Tibial nerve (tissue), 4 donors: ENCODE results near the gene PMEL. TPM values are rescaled to one million over a fixed set of nuclear protein-coding genes. Genes with fewer than 3 reads are reported as not detected.
A peak's percentile ranks its signal among the peaks of the same experiment; 100 is the strongest.

Experiments used
- DNase-seq, 2 donors: peaks; one replicate each; pipeline ENCODE4 v3.0.0-alpha.2; 2019; ENCODE audit warnings: low spot score in 2 of 2
- H3K27ac ChIP-seq, 4 donors: fragments of 200-600 bp; sonication (generic) in 3 of 4; one replicate each; pipeline ENCODE4 v1.5.1; 2017 to 2019; ENCODE audit warnings: mild to moderate bottlenecking in 1 of 4
- H3K27me3 ChIP-seq, 2 donors: fragments of 200-600 bp; sonication (generic) in 1 of 2; one replicate each; pipeline versions ENCODE4 v1.5.1 to v1.6.0; 2017 to 2019
- H3K36me3 ChIP-seq, 3 donors: fragments of 200-600 bp; sonication (generic); one replicate each; pipeline ENCODE4 v1.5.1; 2018 to 2019
- H3K4me1 ChIP-seq, 4 donors: fragments of 200-600 bp; sonication (generic) in 3 of 4; one replicate each; pipeline ENCODE4 v1.5.1; 2017 to 2019
- H3K4me3 ChIP-seq, 4 donors: fragments of 200-600 bp; sonication (generic) in 3 of 4; one replicate each; pipeline ENCODE4 v1.5.1; 2017 to 2019; ENCODE audit warnings: mild to moderate bottlenecking in 1 of 4, moderate library complexity in 1 of 4
- H3K9me3 ChIP-seq, 4 donors: fragments of 200-600 bp; sonication (generic) in 3 of 4; one replicate each; pipeline ENCODE4 v1.5.1; 2017 to 2019
- EP300 ChIP-seq, 2 donors: sonication (generic); formaldehyde crosslinking; IDR thresholded peaks; one replicate each; pipeline ENCODE4 v1.6.1; 2017; ENCODE audit warnings: antibody characterized with exemption in 2 of 2, mild to moderate bottlenecking in 1 of 2
- POLR2A ChIP-seq, 2 donors: fragments of 450-650 bp; IDR thresholded peaks; one replicate each; pipeline ENCODE4 v1.6.1; 2017; ENCODE audit warnings: antibody characterized with exemption in 2 of 2, mild to moderate bottlenecking in 2 of 2, moderate library complexity in 2 of 2
- WGBS, 2 donors: methylation state at CpG; one replicate each; pipeline ENCODE4 v1.1.5; 2018; 5-methylcytosine and 5-hydroxymethylcytosine counted together
- total RNA-seq, 4 donors: library from RNA; depleted of rRNA; stranded (reverse); fragments of >200 nt; gene quantifications; one replicate each; pipeline ENCODE4 v1.1.0, GENCODE V29; 2016
- TF ChIP-seq, protein P1 (sequence below), 5 experiments: fragments of 200-600 bp in 3 of 5; fragments of 450-650 bp in 2 of 5; sonication (generic) in 3 of 5; IDR thresholded peaks; one replicate each; pipeline ENCODE4 v1.5.1; 2016 to 2019; ENCODE audit warnings: antibody characterized with exemption in 5 of 5, mild to moderate bottlenecking in 3 of 5, moderate library complexity in 2 of 5

PMEL gene
- total RNA-seq, 4 donors from 2014 or later = 0.87 to 1.6 TPM; not detected in 2

DNA sequence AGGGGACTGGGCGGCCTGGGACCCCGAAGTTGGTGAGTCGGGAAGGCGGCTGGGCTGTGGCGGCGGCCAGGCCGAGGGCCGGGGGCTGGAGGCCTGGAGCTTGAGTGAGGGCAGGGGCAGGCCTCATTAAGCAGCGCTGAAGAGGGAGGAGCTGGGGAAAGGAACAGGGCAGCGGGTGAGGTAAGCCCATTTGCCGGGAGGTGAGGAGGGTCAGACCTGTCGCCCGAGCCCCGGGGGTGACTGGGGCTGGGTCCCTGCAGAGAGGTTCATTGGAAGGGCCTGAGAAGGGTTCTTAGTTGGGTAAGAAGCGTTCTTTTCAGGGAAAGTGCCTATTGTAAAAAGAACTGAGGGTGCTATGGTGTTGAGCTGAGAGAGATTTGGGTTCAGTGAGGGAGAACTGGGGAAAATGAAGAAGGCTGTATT, 8.5 kb upstream of the PMEL start:
- Histone ChIP-seq H3K4me1 (peaks cover 0 to 44% (median 6%) of the 10 kb centered on the region in 4 donors), H3K9me3 (no peaks in the 10 kb centered on the region), H3K27ac (peak overlapping the region; percentile 95 to 97 (median 96)), H3K4me3 (peak overlapping the region; percentile 81 to 99 (median 90)), H3K27me3 (no peaks in the 10 kb centered on the region), H3K36me3 (peaks cover 0 to 26% (median 0%) of the 10 kb centered on the region in 3 donors)
- DNase-seq = no peak
- 0% methylated on average over 15 of the region's 15 CpGs for whole genome bisulfite sequencing, 2 donors
- no peak for TF ChIP-seq EP300 (IDR thresholded peaks at IDR 0.05)
- TF ChIP-seq, protein P1, sequence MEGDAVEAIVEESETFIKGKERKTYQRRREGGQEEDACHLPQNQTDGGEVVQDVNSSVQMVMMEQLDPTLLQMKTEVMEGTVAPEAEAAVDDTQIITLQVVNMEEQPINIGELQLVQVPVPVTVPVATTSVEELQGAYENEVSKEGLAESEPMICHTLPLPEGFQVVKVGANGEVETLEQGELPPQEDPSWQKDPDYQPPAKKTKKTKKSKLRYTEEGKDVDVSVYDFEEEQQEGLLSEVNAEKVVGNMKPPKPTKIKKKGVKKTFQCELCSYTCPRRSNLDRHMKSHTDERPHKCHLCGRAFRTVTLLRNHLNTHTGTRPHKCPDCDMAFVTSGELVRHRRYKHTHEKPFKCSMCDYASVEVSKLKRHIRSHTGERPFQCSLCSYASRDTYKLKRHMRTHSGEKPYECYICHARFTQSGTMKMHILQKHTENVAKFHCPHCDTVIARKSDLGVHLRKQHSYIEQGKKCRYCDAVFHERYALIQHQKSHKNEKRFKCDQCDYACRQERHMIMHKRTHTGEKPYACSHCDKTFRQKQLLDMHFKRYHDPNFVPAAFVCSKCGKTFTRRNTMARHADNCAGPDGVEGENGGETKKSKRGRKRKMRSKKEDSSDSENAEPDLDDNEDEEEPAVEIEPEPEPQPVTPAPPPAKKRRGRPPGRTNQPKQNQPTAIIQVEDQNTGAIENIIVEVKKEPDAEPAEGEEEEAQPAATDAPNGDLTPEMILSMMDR (IDR thresholded peaks at IDR 0.05) = no peak
- TF ChIP-seq POLR2A (IDR thresholded peaks at IDR 0.05) = no peak

DNA sequence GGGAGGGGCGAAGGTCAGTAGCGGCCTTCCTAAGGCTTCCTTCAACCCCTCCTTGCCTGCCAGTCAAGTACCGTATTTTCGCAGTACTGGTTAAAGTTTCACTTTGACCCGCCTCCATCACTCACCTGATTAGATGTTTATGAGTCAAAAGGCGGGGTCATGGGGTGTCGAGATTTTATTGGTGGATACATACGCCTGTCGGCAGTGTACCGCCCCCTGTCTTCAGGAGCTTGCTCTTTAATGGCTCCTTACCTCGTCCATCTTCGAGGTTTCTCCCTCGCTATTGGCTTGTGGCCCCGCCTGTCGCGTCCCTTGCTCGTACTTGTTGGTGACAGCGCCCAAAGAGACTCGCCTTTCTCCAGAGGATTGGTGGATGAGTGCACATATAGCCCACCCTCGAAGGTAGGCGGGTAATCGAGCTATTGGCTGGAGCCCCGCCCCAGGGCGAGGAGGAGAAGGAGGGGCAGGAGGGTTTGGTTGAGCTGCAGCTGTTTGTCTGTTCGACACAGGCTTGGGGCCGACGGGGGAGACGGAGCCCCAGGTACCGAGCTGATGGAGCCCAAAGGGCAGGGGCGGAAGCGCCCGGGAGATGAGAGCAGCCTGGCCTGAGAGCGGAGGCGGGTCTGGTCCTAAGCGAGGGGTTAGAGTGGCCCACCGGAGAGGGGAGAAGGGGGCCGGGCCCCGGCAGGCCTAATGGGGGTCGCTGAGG, 7.9 kb upstream of the PMEL start, which contains the start of gene RAB5B:
RAB5B (plus strand) TSS at position 480 of the 709 bp plus-strand sequence. CDS start 12,883 bp downstream, outside the sequence.
- Histone ChIP-seq H3K4me3 (peak within 1 kb of the TSS; percentile 81 to 99 (median 90)), H3K27me3 (no peaks in the 10 kb centered on the region)
- whole genome bisulfite sequencing, 2 donors = 0% methylated on average over 38 to 39 of the region's 39 CpGs

DNA sequence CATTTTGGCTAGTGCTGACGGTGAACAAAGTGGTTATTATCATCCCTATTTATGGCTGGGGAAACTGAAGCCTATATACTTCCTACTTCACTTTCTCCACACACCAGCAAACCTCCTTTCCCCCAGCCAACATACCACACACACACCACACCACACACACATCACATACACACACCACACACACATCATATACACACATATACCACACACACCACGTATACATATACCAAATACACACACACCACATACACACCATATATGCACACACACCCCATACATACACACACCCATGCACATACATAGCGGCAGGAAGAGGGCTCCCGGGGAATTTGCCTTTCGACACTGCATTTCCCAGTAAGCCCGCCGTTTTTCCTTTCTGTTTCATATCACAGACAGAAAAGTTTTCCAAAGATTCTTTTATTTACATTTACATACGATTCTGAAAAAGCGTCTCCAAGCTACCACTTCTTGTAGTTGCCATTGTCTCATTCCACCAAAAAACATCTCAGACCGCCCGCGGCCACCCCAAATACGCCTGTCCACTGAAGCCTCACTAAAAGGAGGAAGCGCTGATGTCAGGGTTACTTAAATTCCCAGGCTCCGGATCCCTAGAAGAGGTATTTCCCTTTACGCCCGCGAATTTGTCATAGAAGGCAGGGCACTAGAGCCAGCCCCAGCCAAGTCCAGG, 7.2 kb upstream of the PMEL start:
- H3K27me3 ChIP-seq = no peaks in the 10 kb centered on the region
- H3K9me3 ChIP-seq = no peaks in the 10 kb centered on the region
- H3K4me1 ChIP-seq = peaks cover 0 to 49% (median 6%) of the 10 kb centered on the region in 4 donors
- peak overlapping the region; percentile 90 to 93 (median 92) for H3K27ac ChIP-seq
- H3K4me3 ChIP-seq = peak overlapping the region; percentile 44 to 98 (median 60)
- H3K36me3 ChIP-seq = peaks cover 0 to 20% (median 0%) of the 10 kb centered on the region in 3 donors
- TF ChIP-seq, protein P1 (IDR thresholded peaks at IDR 0.05) = no peak
- TF ChIP-seq EP300 (IDR thresholded peaks at IDR 0.05) (peak in 1 of 2 donors; percentile 69), POLR2A (IDR thresholded peaks at IDR 0.05) (peak; percentile 49 to 51)
- WGBS, 2 donors = 0 to 1% methylated on average over 18 of the region's 18 CpGs
- DNase-seq = peak in 1 of 2 donors; percentile 31

More for the DNA sequence above, 7.9 kb upstream of the PMEL start, which contains the start of gene RAB5B:
- Histone ChIP-seq H3K9me3 (no peaks in the 10 kb centered on the region), H3K27ac (peak within 1 kb of the TSS; percentile 95 to 97 (median 96)), H3K36me3 (peaks cover 0 to 22% (median 0%) of the 10 kb centered on the region in 3 donors), H3K4me1 (peaks cover 0 to 44% (median 6%) of the 10 kb centered on the region in 4 donors)
- DNase-seq = peak; percentile 99
- peak; percentile 65 to 96 for TF ChIP-seq EP300 (IDR thresholded peaks at IDR 0.05)
- peak; percentile 89 to 97 for TF ChIP-seq POLR2A (IDR thresholded peaks at IDR 0.05)
- TF ChIP-seq, protein P1 (IDR thresholded peaks at IDR 0.05) = peak in 4 of 5 experiments; percentile 20 to 77 (median 64)

DNA sequence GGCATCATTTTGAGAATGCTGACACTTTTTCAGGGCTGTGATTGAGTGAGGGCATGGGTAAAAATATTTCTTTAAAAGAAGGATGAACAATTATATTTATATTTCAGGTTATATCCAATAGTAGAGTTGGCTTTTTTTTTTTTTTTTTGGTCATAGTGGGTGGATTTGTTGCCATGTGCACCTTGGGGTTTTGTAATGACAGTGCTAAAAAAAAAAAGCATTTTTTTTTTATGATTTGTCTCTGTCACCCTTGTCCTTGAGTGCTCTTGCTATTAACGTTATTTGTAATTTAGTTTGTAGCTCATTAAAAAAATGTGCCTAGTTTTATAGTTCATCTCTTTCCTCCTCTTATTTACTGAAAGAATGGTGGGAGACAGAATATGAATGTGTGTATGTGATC, 6.6 kb upstream of the PMEL start:
- WGBS, 2 donors = 20 to 24% methylated on average over 1 of the region's 1 CpG

More for the DNA sequence above, 6.6 kb upstream of the PMEL start:
- H3K4me3 ChIP-seq = peak overlapping the region in 3 of 4 donors; percentile 44 to 62 (median 57)
- peaks cover 0 to 20% (median 0%) of the 10 kb centered on the region in 3 donors for H3K36me3 ChIP-seq
- no peaks in the 10 kb centered on the region for H3K9me3 ChIP-seq
- TF ChIP-seq POLR2A (IDR thresholded peaks at IDR 0.05) (no peak), EP300 (IDR thresholded peaks at IDR 0.05) (no peak)
- TF ChIP-seq, protein P1 (IDR thresholded peaks at IDR 0.05) = no peak
- peaks cover 0 to 52% (median 7%) of the 10 kb centered on the region in 4 donors for H3K4me1 ChIP-seq
- H3K27ac ChIP-seq = peak overlapping the region; percentile 90 to 93 (median 92)
- no peak for DNase-seq
- H3K27me3 ChIP-seq = no peaks in the 10 kb centered on the region
